Measurements from ENCODE around the gene ZNG1F.
"Not testable (repeated sequence)": the region's sequence is repeated elsewhere in the genome, so short reads cannot be mapped to it uniquely, and the experiment has no call there.

Gene ZNG1F

DNA sequence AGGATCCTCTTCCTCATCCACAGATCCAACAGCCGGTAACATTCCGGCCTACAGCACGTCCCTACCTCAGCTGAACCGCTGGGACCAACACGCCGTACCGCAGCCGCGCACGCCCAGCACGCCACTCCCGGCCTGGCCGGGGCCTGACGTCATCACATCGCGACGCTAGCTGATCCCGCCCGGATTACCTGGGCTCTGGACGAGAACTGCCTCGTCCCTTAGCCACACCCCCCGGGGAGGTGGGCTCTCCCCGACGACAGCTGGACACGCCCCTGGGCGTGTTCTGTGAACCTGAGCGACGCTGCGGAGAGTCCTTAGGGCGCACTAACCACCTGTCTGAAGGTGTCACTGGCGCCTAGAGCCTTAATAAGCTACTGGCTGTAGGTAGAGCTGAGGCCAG is at the start of gene ZNG1F:
TSS of gene ZNG1F (minus strand) at position 101 of the 400 bp plus-strand sequence. CDS start at position 42, 59 bp downstream.
- not testable (repeated sequence) for DNase-seq (ENCODE audit: low spot score)

DNA sequence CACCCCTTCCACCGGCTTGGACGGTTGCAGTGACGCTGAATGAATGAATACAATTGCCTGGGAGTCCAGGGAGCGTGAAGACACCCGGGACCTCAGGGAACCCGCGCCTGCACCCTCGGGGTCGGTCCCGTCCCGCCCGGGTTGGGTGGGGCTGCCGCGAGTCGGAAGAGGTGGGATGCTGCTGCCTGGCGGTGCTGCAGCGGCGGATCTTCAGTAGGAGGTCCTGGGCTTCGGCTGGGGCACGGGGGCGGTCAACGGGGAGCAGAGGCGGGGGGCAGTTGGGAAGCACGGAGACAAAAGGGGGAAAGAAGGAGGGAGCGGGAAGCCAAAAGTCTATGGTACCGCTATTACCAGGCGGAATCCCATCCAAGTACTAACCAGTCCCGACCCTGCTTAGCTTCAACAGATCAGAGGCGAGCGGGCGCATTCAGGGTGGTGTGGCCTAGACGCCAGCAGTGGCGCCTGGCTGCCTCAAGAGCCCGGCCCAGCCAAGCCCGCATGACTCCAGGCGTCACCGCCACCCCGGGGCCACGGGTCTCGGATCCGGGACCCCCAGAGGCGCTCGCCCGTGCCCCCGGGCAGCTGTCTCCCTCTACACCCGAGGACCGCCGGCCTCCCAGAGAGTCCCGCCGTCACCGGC is 48.1 kb upstream of the ZNG1F start:
- peak; percentile 0 for DNase-seq (ENCODE audit: low spot score)

DNA sequence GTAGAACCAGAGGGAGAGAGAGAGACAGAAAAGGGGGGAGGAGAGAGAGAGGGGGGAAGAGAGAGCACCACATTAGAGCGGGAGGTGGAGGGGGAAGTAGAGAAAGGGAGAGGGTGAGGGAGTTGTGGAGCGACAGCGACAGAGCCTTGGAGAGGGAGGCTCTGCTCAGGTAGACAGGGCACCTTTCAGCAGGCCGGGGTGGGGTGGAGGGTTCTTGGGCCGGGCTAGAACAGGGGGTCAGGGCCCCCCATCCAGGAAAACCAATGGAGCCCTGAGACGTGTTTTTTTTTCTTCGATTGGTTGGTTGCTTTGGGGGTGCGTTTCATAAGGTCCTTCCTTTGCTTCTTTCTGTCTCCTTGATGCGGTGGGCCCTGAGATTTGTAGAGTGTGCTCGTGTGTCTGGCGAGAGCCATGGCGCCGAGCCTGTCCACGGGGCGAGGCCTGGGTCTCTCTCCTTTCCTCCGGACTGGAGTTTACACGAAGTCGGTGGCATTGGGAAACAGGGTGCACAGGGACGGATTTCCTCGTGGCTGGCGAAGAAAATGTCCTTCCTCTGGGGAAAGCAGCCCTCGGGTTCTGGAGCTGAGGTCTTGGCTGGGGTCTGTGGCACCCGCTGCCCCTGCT is 47.5 kb upstream of the ZNG1F start:
- DNase-seq (ENCODE audit: low spot score) = not testable (repeated sequence)

DNA sequence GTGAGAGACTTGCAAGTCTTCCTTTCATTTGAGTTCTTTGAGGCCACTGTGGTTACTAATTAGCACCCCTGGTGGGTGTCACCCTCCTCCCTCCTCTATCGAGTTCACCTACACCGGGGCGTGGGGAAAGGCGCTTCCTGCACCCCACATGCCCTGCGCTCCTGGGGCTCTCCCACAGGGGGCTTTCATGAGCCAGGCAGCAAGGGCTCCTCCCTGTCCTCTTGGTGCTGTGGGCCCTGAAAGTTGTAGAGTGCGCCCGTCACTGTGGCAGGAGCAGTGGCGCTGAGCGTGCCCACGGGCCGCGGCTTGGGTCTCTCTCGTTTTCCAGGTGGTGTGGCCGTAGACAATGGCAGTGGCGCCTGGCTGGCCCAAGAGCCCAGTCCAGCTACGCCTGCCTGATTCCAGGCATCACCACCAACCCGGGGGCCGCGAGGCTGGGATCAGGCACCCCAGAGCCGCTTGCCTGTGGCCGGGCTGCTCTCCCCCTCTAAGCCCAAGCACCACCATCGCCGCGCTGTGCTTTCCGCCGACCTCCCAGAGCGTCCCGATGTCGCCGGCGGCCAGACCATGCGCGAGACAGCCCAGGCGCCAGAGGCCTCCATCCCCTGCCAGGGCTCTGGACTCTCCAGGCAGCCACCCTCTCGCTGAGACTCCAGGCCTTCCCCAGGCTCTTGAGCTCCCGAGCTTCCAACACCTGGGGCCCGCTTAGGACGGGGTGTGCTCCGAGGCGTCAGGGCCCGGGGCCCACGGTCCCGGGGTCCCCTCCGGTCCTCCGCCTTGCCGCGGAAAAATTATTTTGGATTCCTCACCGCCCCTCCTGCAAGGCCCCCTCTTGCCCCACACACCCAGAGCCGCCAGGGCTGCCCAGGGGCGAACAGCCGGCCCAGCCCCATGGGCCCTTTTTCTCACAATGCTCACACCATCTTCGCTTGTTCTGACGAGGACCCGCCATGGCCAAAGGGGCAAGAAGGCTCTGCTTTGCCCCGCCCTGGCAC is 46.0 kb upstream of the ZNG1F start:
- DNase-seq (ENCODE audit: low spot score) = not testable (repeated sequence)

DNA sequence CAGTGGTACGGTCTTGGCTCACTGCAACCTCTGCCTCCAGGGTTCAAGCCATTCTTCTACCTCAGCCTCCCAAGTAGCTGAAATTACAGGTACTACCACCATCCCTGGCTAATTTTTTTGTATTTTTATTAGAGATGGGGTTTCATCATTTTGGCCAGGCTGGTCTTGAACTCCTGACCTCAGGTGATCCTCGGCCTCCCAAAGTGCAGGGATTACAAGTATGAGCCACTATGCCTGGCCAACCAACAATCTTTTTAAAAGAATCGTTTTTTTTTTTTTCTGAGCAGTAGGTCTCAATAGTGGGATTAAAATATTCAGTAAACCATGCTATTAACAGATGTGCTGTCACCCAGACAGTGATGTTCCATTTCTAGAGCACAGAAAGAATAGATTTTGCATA is 45.1 kb upstream of the ZNG1F start:
- DNase-seq (ENCODE audit: low spot score) = not testable (repeated sequence)

DNA sequence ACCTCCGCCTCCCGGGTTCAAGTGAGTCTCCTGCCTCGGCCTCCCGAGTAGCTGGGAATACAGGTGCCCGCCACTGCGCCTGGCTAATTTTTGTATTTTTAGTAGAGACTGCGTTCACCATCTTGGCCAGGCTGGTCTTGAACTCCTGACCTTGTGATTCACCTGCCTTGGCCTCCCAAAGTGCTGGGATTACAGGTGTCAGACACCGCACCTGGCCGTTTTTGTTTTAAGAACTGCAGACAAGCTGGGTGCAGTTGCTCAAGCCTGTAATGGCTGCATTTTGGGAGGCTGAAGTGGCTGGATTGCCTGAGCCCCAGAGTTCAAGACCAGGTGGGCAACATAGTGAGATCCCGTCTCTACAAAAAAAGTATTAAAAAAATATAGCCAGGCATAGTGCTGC is 43.2 kb upstream of the ZNG1F start:
- DNase-seq (ENCODE audit: low spot score) = not testable (repeated sequence)

DNA sequence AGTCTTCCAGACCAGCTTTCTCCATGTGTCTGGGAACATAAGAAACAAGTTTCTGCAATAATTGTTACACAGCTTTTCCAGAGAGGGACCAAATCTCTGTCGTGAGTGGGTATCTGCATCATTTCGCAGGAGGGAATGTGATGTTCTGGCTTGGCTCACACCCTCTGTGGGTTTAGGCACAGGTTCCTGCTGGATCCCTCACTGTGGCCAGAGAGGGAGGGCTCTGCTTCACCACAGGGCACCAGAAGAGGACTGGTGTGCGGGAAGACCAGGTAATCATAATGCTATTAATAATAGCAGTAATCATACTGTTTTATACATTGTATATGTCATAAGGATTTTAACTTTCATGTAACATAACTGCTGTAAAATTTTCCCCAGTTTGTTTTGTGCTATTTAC is 41.3 kb upstream of the ZNG1F start:
- not testable (repeated sequence) for DNase-seq (ENCODE audit: low spot score)

DNA sequence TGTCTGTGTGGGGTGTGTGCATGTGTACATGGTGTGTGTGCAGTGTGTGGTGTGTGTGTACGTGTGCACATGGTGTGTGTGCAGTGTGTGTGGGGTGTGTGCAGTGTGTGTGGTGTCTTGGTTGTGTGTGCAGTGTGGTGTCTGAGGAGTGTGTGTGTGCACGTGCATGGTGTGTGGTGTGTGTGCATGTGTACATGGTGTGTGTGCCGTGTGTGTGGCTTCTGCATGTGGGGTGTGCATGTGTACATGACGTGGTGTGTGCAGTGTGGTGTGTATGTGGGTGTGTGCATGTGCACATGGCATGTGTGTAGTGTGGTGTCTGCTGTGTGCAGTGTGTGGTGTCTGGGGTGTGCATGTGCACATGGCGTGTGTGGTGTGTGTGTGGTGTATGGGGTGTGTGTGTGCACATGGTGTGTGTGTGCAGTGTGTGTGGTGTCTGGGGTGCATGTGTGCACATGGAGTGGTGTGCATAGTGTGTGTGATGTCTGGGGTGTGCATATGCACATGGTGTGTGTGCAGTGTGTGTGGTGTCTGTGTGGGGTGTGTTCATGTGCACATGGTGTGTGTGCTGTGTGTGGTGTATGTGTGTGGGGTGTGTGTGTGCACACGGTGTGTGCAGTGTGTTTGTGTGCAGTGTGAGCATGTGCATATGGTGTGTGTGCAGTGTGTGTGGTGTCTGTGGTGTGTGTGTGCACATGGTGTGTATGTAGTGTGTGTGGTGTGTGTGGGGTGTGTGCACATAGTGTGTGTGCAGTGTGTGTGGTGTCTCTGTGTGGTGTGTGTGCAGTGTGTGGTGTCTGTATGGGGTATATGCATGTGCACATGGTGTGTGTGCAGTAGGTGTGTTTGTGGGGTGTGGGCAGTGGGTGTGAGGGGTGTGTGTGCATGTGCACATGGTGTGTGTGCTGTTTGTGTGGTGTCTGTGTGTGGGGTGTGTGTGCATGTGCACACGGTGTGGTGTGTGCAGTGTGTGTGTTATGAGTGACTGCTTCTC is 40.6 kb upstream of the ZNG1F start:
- DNase-seq (ENCODE audit: low spot score) = peak; percentile 2

DNA sequence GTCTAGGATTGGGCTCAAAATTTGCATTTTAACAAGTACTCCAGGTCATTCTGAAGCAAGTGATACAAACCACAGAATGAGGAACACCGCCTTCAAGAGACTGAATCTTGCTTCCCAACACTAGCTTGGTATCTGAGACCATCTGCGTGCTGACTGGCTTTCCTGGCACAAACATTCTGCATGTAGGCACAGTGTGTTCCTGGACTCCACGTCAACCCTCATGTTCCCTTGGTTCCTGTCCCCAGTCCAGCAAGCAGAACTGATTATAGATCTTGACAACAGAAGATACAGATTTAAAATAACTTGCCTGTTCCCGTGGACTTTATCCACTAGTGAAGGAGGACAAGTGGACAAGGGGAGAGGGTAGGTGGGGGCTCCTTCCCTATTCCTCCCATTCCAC is 30.7 kb upstream of the ZNG1F start:
- DNase-seq (ENCODE audit: low spot score) = not testable (repeated sequence)

DNA sequence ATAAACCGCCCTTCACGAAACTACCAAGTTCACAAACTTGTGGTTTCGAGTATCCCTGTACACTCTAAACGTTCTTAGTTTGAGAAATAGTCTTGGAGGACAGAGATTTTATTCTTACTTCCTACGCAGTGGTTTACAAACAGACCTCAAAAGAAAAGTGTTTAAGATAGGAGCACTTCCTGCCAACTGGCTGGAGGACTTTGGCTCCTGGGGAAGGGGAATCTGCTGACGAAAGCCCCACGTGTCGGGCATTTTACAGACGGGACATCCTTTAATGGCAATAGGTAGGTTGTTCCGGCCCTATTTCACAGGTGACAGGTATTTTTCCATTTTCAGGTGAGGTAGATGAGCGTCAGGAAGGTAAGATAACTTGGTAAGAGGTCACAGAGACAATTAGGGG is 678 bp downstream of the ZNG1F start:
- DNase-seq (ENCODE audit: low spot score) = not testable (repeated sequence)

DNA sequence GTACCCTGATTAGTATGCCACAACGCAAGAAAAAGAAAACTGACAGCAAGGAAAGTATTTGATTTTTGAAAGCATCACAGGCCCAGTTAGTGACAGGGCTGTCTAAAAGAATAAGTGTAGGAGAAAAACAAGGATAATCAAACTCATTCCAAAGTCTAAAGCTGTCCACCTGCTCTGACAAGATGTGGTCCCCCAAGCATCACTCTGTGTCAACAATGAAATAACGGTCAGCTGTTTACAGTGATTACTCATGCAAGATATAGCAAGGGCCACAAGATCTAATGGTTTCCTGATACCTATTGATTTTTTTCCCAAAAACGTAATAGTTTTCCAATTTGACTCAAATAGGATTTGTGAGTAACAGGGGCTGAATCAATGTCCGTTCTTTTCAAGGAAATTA is 14.1 kb downstream of the ZNG1F start:
- not testable (repeated sequence) for DNase-seq (ENCODE audit: low spot score)

DNA sequence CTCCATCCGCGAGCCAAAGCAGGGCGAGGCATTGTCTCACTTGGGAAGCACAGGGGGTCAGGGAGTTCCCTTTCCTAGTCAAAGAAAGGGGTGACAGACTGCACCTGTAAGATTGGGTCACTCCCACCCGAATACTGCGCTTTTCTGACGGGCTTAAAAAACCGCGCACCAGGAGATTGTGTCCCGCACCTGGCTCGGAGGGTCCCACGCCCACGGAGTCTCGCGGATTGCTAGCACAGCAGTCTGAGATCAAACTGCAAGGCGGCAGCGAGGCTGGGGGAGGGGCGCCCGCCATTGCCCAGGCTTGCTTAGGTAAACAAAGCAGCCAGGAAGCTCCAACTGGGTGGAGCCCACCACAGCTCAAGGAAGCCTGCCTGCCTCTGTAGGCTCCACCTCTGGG is 39.0 kb downstream of the ZNG1F start:
- DNase-seq (ENCODE audit: low spot score) = not testable (repeated sequence)

DNA sequence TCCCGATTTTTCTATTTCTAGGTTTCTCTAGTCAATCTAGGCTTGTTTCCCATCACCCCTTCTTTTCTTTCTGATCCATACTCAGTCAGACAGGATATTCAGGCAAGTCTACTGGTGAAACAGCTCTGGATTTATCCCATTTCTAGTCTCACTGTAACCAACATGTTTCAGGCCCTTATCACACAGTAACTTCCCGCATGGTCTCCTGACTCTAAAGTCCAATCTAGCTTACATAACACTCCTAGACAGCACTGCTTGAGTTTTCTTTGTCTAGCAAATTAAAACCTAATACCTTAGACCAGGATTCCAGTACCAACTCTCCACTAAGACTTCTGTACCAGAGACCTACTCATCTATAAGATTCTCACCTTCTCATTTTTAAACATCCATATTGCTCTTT is 47.2 kb downstream of the ZNG1F start:
- not testable (repeated sequence) for DNase-seq (ENCODE audit: low spot score)

DNA sequence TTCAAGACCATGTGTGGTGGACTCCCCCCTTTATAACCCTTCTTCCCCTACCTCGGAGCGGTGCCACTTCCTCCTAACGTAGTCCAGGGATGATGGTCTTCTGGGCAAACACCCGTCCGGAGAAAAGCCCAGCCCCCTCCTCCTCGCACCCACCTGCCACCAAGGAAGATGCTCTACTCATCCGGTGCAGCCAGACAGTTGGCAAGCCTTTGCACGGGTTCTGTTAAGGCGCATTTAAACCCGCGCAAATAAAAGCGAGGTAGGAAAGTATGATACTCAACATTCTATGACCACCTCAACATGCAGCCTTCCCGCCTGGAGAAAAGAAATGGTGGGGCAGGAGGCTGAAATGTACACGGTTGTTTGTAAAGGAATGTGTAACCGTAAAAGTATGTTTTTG is 60.5 kb downstream of the ZNG1F start, which contains the start of gene FOXD4L6:
TSS of gene FOXD4L6 (minus strand) at position 101 of the 400 bp plus-strand sequence. CDS start 298 bp downstream, outside the sequence.
- not testable (repeated sequence) for DNase-seq (ENCODE audit: low spot score)

DNA sequence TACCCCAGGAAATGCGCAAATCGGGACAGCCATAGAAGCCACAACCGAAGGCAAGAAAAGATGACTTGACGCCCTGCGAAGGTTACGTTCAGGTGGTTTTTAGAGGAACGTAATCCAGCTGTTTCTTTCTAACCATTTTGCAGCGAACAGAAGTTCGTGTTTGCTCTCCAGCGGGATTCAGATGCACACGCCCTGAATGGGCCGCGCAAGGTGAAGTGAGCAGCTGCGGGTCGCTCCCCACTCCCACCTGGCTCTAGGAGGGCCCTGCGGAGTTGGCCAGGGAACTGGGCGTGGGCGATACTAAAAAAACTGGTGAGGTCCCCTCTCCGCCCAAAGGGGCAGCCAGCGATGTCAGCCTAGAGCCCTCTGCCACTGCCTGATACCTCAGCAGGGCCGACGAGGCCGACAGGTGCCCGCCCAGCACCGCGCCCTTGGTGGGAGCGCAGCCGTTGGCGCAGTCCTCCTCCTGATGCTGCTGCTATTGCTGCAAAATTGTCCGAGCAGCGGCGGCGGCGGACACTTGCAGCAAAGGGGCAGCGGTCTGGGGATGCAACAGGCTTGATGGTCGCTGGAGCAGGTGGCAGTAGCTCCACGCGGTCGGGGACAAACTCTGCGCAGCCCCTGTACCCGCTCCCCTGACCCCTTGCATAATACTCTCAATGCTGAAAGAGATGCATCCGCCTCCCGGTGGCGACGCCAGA is 62.2 kb downstream of the ZNG1F start:
- not testable (repeated sequence) for DNase-seq (ENCODE audit: low spot score)

DNA sequence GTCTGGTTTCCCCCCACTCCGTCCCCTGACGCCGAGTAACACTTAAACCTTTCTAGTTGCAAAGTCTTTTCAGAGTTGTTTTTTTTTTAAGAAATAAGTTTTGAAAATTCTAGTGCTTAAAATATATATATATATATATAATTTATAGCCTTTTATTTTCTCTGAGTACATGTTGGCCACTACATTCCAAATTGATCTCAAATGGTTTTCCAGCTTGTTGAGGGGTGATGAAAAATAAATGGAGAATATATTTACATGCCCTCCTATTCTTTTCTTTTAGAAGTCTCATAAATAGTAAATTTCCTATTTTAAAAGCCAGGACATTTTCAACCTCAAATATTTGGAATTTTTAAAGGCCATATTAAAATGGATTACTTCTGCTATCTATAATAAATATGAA is 63.2 kb downstream of the ZNG1F start:
- DNase-seq (ENCODE audit: low spot score) = not testable (repeated sequence)

DNA sequence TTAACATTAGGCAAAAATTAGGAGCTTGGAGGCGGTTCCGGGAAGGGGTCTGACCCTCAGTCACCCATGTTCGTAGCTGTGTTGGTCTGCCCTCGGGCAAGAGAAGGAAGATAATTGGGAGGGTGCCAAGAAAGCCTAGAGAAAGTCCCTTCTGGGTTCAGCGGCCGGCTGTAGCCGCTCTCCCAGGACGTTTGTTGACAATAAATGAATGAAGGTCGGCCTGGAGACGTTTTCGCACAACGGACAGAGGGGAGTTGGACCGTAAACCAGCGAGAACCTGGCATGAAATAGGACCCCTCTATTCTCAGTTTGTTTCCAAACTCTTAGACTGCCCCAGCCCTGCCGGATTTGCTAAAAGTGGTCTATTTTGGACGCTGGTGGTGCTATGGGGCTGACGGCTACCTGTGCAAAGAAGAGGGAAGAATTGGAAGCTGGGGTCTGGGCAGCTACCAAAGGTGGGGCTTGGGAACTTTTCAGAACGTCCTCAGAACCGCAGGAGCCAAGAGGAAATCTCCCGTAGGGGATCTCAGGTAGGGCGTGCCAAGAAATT is 63.9 kb downstream of the ZNG1F start:
- not testable (repeated sequence) for DNase-seq (ENCODE audit: low spot score)

DNA sequence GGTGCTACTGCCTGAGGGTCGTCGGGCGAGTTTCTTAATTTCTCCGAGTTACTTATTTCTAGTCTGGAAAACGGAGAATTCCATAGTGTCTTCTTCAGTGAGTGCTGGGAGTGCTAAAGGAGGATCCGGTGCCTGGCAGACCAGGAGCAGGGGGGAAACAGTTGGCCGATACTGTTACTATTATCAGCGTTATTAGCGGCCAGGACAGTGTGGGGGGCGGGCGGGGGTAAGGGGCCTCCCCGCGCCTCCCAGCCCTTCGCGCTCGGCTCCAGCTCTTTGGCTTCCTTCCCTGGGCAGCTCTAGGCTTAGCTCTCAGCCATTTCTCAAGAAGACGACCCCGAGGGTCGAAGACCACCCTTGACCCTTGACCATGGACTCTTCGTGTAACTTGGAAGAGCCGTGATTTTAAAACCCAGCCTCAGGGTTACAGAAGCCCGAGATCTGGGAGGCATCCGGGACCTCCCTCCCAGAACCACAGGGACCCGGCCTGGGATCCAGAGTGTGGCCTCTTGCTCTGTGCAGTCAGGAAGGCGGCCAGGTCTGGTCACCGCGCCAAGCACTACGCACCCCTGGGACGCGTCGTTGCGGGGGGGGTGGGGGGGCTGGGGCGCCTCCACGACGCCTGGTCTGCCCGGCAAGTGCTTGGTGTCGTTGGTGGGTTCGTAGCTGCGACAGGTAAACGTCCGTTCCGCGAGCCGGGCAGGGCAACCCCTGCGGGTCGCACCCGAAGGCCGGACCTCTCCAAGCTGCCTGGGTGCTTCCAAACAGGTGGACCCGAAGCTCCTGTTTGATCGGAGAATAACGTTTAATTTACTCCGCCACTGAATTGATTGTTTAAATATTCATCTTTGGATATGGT is 64.6 kb downstream of the ZNG1F start:
- not testable (repeated sequence) for DNase-seq (ENCODE audit: low spot score)

DNA sequence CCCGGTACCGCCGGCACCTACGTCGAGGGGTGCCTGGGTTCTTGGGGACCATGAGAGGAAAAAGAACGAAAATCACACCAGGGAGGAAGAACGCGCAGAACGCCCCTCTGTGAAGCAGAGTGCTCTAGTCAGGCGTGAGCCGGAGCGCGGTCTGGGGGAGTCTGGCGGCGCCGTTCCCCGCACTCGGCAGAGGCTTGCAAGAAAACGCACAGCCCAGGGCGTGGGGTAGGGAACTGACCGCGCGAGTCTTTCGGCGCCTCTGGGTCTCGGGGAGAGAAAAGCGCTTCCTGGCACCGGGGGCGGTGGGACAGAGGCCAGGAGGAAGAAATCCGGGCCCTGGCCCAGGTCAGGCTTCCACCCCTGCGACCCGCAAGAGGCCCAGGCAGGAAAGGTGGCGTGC is 65.3 kb downstream of the ZNG1F start:
- not testable (repeated sequence) for DNase-seq (ENCODE audit: low spot score)
